Esophagus (tissue), 2 donors: ENCODE data around the gene DYRK1B. TPM values are rescaled to one million over a fixed set of nuclear protein-coding genes. Genes with fewer than 3 reads are reported as not detected.

Experiments used
- H3K27ac ChIP-seq, 2 donors: one replicate each; pipeline ENCODE4 v1.5.1; 2013; ENCODE audit warnings: low read depth in 2 of 2, mild to moderate bottlenecking in 2 of 2, inconsistent platforms in 1 of 2, low read length in 1 of 2, moderate library complexity in 1 of 2
- H3K27me3 ChIP-seq, 2 donors: one replicate each; pipeline ENCODE4 v1.6.1; 2013; ENCODE audit warnings: low read length in 2 of 2, control low read depth in 1 of 2, mild to moderate bottlenecking in 1 of 2; ENCODE audit not compliant: insufficient read depth in 2 of 2, control insufficient read depth in 1 of 2
- H3K36me3 ChIP-seq, 2 donors: one replicate each; pipeline ENCODE4 v1.6.1; 2013; ENCODE audit warnings: low read length in 1 of 2; ENCODE audit not compliant: control insufficient read depth in 2 of 2, insufficient read depth in 2 of 2
- H3K4me1 ChIP-seq, 2 donors: one replicate each; pipeline ENCODE4 v1.6.1; 2013; ENCODE audit warnings: low read length in 1 of 2; ENCODE audit not compliant: control insufficient read depth in 2 of 2, insufficient read depth in 2 of 2
- H3K4me3 ChIP-seq, 2 donors: one replicate each; pipeline ENCODE4 v1.5.1; 2013; ENCODE audit warnings: low read length in 2 of 2, mild to moderate bottlenecking in 2 of 2, low read depth in 1 of 2, moderate library complexity in 1 of 2
- H3K9me3 ChIP-seq, 2 donors: one replicate each; pipeline ENCODE4 v1.6.1; 2013; ENCODE audit warnings: mild to moderate bottlenecking in 2 of 2, low read depth in 1 of 2, low read length in 1 of 2, moderate library complexity in 1 of 2; ENCODE audit not compliant: control insufficient read depth in 2 of 2, insufficient read depth in 1 of 2
- WGBS, 2 donors: extraction: QIAGEN DNeasy Blood & Tissue Kit; methylation state at CpG; one replicate each; pipeline ENCODE4 v1.1.7; 2013; 5-methylcytosine and 5-hydroxymethylcytosine counted together
- polyA plus RNA-seq, 2 donors: library from polyadenylated mRNA; stranded (reverse); fragments of 200-250 nt; gene quantifications; one replicate each; pipeline ENCODE4 v1.2.3, GENCODE V29; 2013
- donor health status: healthy with polysubstance abuse.
- donor health status: Bipolar disorder and iron deficiency.

Gene DYRK1B
- polyA plus RNA-seq, 2 donors, result 6.8 to 13.0 TPM

DNA sequence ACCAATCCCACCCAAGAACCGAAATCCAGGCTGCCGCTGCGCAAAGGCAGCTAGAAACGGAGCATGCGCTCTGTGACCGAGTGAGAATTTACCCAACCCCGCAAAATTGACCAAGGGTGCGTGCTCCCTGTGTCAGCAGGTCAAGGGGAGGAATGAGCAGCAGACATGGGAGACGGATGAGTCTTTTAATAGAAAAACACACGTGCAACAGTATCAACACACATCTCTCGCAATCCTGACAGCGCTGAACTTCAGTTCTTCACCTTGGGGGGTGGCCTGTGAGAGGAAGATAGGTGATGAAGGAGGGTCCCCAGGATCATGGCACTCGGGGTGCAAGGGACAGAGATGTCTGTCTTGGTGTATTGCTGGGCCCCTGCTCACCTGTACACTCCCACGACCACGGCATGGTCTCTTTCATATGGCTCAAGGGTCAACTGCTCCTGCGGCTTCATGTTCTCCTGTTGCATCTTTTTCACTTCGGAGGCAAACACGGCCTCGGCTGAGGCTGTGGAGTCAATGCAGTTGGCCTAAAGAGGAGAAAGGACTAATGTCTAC is 402 bp upstream of the DYRK1B start:
- no peaks in the 10 kb centered on the region for H3K27me3 ChIP-seq
- WGBS, 2 donors, result 41 to 43% methylated on average over 19 of the region's 19 CpGs
- peaks cover 20 to 40% of the 10 kb centered on the region in 2 donors for H3K36me3 ChIP-seq
- peak overlapping the region in 1 of 2 donors; percentile 86 for H3K4me3 ChIP-seq
- H3K4me1 ChIP-seq, result peaks cover 0 to 7% of the 10 kb centered on the region in 2 donors
- no peaks in the 10 kb centered on the region for H3K9me3 ChIP-seq
- H3K27ac ChIP-seq, result peak overlapping the region; percentile 67 to 74

- peaks cover 15 to 36% of the 10 kb centered on the region in 2 donors for H3K36me3 ChIP-seq
- peaks cover 0 to 7% of the 10 kb centered on the region in 2 donors for H3K4me1 ChIP-seq
- peak overlapping the region; percentile 86 to 97 for H3K4me3 ChIP-seq
- H3K27ac ChIP-seq, result peak overlapping the region; percentile 49 to 67
- H3K9me3 ChIP-seq, result no peaks in the 10 kb centered on the region
- no peaks in the 10 kb centered on the region for H3K27me3 ChIP-seq
- 2 to 3% methylated on average over 23 to 24 of the region's 24 CpGs for WGBS, 2 donors
Measured at GRCh38 chr19:39833160-39833463, 850 bp downstream of the DYRK1B start.

GRCh38 chr19:39832341-39833083 is 1.4 kb downstream of the DYRK1B start:
- Histone ChIP-seq H3K36me3 (peaks cover 18 to 39% of the 10 kb centered on the region in 2 donors), H3K4me3 (peak overlapping the region; percentile 86 to 97), H3K9me3 (no peaks in the 10 kb centered on the region), H3K27ac (peak overlapping the region; percentile 6 to 49), H3K27me3 (no peaks in the 10 kb centered on the region), H3K4me1 (peaks cover 0 to 7% of the 10 kb centered on the region in 2 donors)
- WGBS, 2 donors, result 55 to 59% methylated on average over 5 of the region's 5 CpGs

DNA sequence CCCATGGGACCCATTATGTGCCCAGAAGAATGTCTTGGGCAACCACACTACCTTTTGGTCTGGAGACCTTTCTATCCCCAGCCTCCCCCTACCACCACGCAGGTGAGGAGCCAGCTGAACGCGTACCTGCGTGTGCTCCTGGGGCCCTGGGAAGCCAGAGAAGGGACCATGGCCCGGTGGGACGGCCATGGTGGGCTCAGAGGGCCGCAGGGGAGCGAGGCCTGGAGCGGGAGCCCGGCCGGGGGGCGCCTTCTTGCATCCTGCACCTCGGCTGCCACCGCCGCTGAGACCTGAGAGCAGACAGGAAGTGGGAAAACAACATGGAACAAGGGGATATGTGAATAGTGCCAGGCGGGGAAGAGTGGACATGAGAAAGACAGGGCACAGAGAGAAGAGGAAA is 2.3 kb downstream of the DYRK1B start:
- H3K36me3 ChIP-seq, result peaks cover 18 to 37% of the 10 kb centered on the region in 2 donors
- WGBS, 2 donors, result 89 to 90% methylated on average over 16 of the region's 16 CpGs
- H3K4me1 ChIP-seq, result peaks cover 0 to 7% of the 10 kb centered on the region in 2 donors
- no peak overlapping the region for H3K27ac ChIP-seq
- no peak overlapping the region for H3K4me3 ChIP-seq
- no peaks in the 10 kb centered on the region for H3K9me3 ChIP-seq
- H3K27me3 ChIP-seq, result no peaks in the 10 kb centered on the region

- no peak overlapping the region for H3K4me3 ChIP-seq
- peaks cover 15 to 40% of the 10 kb centered on the region in 2 donors for H3K36me3 ChIP-seq
- H3K4me1 ChIP-seq, result peaks cover 0 to 7% of the 10 kb centered on the region in 2 donors
- no peak overlapping the region for H3K27ac ChIP-seq
- no peaks in the 10 kb centered on the region for H3K9me3 ChIP-seq
- no peaks in the 10 kb centered on the region for H3K27me3 ChIP-seq
Measured at GRCh38 chr19:39830847-39831246, 3.1 kb downstream of the DYRK1B start.

- H3K4me3 ChIP-seq, result no peak overlapping the region
- H3K27ac ChIP-seq, result no peak overlapping the region
- WGBS, 2 donors, result 91 to 94% methylated on average over 18 of the region's 18 CpGs
- no peaks in the 10 kb centered on the region for H3K27me3 ChIP-seq
- peaks cover 0 to 7% of the 10 kb centered on the region in 2 donors for H3K4me1 ChIP-seq
- H3K36me3 ChIP-seq, result peaks cover 15 to 43% of the 10 kb centered on the region in 2 donors
- no peaks in the 10 kb centered on the region for H3K9me3 ChIP-seq
Measured at GRCh38 chr19:39830406-39830805, 3.6 kb downstream of the DYRK1B start.

- no peak overlapping the region for H3K27ac ChIP-seq
- H3K4me1 ChIP-seq, result peaks cover 3 to 7% of the 10 kb centered on the region in 2 donors
- H3K27me3 ChIP-seq, result no peaks in the 10 kb centered on the region
- no peaks in the 10 kb centered on the region for H3K9me3 ChIP-seq
- 92 to 93% methylated on average over 10 of the region's 10 CpGs for WGBS, 2 donors
- peaks cover 15 to 43% of the 10 kb centered on the region in 2 donors for H3K36me3 ChIP-seq
- no peak overlapping the region for H3K4me3 ChIP-seq
Measured at GRCh38 chr19:39829702-39830275, 4.2 kb downstream of the DYRK1B start.

DNA sequence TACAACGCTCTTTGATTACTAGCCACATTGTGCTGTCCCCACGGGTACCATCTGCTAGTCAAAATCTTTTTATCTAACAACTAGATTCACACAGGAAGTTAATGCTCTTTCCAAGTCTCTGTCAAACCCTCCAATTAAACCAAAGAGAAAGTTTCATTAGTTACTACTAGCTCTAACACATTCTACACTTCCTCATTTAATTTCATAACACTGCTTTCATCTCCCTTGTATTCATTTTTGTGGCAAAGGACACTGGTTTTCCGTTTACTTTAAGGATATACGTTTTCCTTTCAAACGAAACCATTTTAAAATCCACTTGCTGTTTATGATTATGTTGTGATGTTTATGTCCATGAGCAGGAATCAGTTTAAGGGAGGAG is 5.3 kb downstream of the DYRK1B start:
- Histone ChIP-seq H3K9me3 (no peaks in the 10 kb centered on the region), H3K4me1 (peaks cover 4% of the 10 kb centered on the region in 2 donors), H3K36me3 (peaks cover 15 to 39% of the 10 kb centered on the region in 2 donors), H3K4me3 (no peak overlapping the region), H3K27ac (no peak overlapping the region), H3K27me3 (no peaks in the 10 kb centered on the region)
- WGBS, 2 donors, result 63 to 65% methylated on average over 5 of the region's 5 CpGs

- WGBS, 2 donors, result 78 to 82% methylated on average over 26 of the region's 26 CpGs
Measured at GRCh38 chr19:39828015-39828653, 5.8 kb downstream of the DYRK1B start.

More at GRCh38 chr19:39828015-39828653, 5.8 kb downstream of the DYRK1B start:
- H3K4me3 ChIP-seq, result no peak overlapping the region
- peaks cover 5% of the 10 kb centered on the region in 2 donors for H3K4me1 ChIP-seq
- H3K27ac ChIP-seq, result no peak overlapping the region
- H3K36me3 ChIP-seq, result peaks cover 15 to 39% of the 10 kb centered on the region in 2 donors
- H3K27me3 ChIP-seq, result no peaks in the 10 kb centered on the region
- no peaks in the 10 kb centered on the region for H3K9me3 ChIP-seq
